IPS DF 4.7 (cell line): Measurements from ENCODE around the gene RGMA.
"Not testable (repeated sequence)": the region's sequence is repeated elsewhere in the genome, so short reads cannot be mapped to it uniquely, and the experiment has no call there.

Source experiments
- DNase-seq: peaks from one replicate; pipeline ENCODE4 v3.0.0-alpha.2; 2013; ENCODE audit warnings: low spot score; ENCODE audit errors: extremely low read depth

Gene RGMA

GRCh38 chr15:93066834-93067648, 22.0 kb downstream of the RGMA start:
- DNase-seq = no peak

- no peak for DNase-seq
These were observed 22.8 kb downstream of the RGMA start for GRCh38 chr15:93066224-93066681.

DNA sequence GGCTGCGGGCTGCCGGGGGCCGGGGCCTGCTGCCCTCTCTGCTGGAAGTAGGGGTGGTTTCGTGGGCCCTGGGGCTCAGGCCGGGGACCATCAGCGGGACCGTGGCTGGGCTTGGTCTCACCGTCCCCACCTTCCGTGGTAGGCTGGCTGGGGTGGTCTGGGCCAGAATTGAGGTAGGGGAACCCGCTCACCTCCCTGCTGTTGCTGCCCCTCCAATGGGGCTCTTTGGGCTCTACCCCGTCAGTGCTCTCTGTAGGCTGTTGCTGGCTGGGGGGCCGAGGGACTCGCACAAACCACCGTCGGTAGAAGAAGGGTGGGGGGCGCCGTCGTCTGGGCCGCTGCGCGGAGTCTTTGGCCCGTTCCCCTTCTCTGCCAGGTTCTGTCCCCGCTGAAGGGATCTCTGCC, 23.4 kb downstream of the RGMA start:
- no peak for DNase-seq

- no peak for DNase-seq
These were observed 25.0 kb downstream of the RGMA start for GRCh38 chr15:93063796-93064690.

DNA sequence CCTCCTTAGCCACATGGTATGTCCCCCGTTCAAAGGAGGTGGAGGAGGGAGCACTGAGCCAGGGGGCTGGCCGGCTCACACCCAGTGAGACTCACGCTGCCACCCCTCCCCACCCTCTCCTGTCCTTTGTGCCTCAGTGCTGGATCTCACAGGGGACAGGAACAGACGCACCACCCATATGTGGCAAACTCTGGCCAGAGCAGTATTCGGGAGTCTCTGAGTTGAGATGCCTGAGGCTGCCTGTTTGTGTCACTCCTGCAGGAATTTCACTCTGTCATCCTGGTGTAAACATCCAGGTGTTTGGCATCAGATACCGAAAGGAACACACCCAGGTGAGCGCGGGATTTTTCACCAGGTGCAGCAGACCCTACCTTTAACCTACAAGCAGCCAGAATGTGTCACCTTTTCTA, 25.7 kb downstream of the RGMA start:
- no peak for DNase-seq

- not testable (repeated sequence) for DNase-seq
These were observed 26.3 kb downstream of the RGMA start for GRCh38 chr15:93062628-93063261.

- DNase-seq = no peak
These were observed 28.4 kb downstream of the RGMA start for GRCh38 chr15:93060336-93061248.

- DNase-seq = no peak
These were observed 29.6 kb downstream of the RGMA start for GRCh38 chr15:93059442-93059841.

DNA sequence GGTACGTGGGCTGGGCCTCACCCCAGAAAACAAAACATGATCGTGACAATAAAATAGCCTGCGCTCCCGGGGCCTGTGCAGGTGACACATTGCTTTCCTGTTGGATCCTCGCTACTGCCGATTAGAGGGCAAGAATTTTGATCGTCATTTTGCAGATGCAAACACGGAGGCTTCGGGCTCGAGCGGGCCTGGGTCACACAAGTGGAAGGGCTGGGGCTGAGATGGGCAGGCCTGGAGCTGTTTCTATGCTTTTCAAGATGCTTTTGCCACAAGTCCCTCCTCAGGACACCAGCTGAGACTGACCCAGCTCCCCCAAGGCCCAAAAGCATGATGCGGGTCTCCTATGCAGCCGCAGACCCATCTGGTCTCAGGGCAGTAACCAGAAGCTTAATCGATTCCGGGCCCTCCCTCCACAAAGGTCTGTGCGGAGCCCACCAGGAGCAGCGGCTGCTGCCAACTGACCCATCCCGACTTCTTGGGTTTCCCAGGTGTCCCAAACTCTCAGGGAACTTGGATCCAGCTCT, 30.0 kb downstream of the RGMA start:
- DNase-seq = no peak

- no peak for DNase-seq
These were observed 30.9 kb downstream of the RGMA start for GRCh38 chr15:93058128-93058527.

DNA sequence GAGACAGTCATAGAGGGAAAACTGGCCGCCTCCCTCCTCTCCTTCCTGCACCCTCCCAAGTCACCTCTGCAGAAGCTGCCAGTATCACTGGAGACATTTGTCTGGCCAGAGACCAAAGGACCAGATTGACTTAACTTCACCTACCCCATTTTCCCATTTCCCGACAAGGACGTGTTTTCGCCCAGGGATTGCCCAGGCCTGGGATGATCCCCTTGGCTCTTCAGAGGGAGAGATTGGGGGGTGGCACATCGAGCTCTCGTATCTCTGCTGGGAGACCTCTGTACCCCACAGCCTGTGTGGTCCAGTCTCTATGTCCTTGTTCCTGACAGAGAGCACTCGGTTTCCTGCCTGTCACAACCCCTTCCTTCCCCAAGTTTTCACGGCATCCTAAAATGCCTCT, 31.4 kb downstream of the RGMA start:
- no peak for DNase-seq

- DNase-seq = no peak
These were observed 32.2 kb downstream of the RGMA start for GRCh38 chr15:93056836-93057235.

DNA sequence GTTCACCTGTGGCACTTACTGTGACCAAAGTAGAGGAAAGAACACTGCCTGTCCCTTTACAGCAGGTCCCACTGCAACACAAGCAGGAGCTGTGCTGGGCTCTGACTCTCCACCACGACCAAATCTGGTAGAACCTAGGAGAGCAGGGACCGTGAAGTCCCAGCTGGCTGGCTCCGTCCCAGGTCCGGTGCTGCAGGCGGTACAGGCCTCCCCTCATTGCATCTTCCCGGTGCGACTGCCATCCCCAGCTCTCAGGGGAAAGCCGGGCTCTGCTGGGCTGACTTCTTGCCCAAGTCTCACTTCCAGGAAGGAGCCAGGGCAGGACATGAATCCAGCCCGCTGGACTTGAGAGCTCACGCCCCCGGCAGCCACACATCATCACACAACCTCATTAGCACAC, 33.8 kb downstream of the RGMA start:
- no peak for DNase-seq

- no peak for DNase-seq
These were observed 36.7 kb downstream of the RGMA start for GRCh38 chr15:93052090-93052879.

DNA sequence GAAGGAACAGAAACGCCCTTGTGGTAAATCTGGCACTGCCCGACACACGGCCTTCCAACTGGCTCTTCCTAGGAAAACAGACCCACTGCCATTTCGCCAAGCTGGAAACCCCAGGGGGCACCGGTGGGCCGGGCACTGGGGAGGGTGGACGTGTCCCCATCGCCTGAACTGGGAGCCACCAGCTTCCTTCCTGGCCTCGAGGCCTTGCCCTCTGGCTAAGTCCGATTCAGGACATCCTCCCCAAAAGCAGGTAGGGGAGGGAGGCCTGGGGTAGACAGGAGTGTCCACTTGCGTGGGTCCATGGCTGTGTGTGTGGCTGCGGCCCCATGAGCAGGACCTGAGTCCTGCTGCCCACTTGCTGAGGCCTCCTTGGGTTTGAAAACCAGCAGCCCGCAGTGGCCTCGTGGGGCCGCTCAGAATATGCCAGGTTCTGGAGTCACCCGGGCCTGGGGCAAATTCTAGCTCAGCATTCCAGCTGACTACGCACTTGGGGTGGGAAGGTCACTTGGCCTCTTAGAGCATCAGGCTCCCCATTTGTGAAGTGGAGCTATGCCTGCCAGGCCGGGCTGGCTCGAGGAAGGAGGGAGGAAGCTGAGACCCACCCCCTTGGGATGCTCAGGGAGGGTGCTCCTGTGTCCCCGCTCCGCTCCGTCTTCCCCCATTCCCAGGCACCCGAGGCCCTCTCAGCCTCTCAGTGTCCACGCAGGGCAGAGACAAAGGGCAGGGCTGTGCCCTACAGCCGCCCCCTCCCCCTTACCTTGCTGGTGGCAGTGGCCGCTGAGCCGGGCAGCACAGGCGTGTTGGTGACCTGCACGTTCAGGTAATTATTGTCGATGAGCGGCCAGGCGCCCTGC, 37.5 kb downstream of the RGMA start:
- no peak for DNase-seq

- no peak for DNase-seq
These were observed 38.4 kb downstream of the RGMA start for GRCh38 chr15:93050648-93051047.

GRCh38 chr15:93049914-93050578, 39.0 kb downstream of the RGMA start:
- DNase-seq = no peak

GRCh38 chr15:93049233-93049632, 39.8 kb downstream of the RGMA start:
- no peak for DNase-seq
